ENCODE results near the gene SOCS2.

The SOCS2 gene

GRCh38 chr12:93597608-93598007 lies 25.1 kb downstream of the SOCS2 start:
- TF ChIP-seq SIN3A (IDR thresholded peaks at IDR 0.05; ENCODE audit: borderline replicate concordance, insufficient read depth, low read length) (no peak), POLR2AphosphoS5 (IDR thresholded peaks at IDR 0.05; ENCODE audit: low read depth, low read length) (no peak), FOXP2 (optimal IDR thresholded peaks at IDR 0.05; ENCODE audit: borderline replicate concordance, extremely low read depth, extremely low read length, insufficient read depth) (no peak), REST (IDR thresholded peaks at IDR 0.05; ENCODE audit: insufficient read depth in 1 of 2, low read depth in 2 of 2, low read length in 2 of 2) (no peak), TAF1 (IDR thresholded peaks at IDR 0.05; ENCODE audit: borderline replicate concordance, insufficient read depth, low read length) (no peak)

GRCh38 chr12:93599192-93599591 lies 26.7 kb downstream of the SOCS2 start:
- no peak for TF ChIP-seq POLR2AphosphoS5 (IDR thresholded peaks at IDR 0.05; ENCODE audit: low read depth, low read length)
- TF ChIP-seq SIN3A (IDR thresholded peaks at IDR 0.05; ENCODE audit: borderline replicate concordance, insufficient read depth, low read length): no peak
- no peak for TF ChIP-seq REST (IDR thresholded peaks at IDR 0.05; ENCODE audit: insufficient read depth in 1 of 2, low read depth in 2 of 2, low read length in 2 of 2)
- no peak for TF ChIP-seq TAF1 (IDR thresholded peaks at IDR 0.05; ENCODE audit: borderline replicate concordance, insufficient read depth, low read length)
- no peak for TF ChIP-seq FOXP2 (optimal IDR thresholded peaks at IDR 0.05; ENCODE audit: borderline replicate concordance, extremely low read depth, extremely low read length, insufficient read depth)

GRCh38 chr12:93601591-93601990 lies 29.1 kb downstream of the SOCS2 start:
- no peak for TF ChIP-seq REST (IDR thresholded peaks at IDR 0.05; ENCODE audit: insufficient read depth in 1 of 2, low read depth in 2 of 2, low read length in 2 of 2)
- TF ChIP-seq SIN3A (IDR thresholded peaks at IDR 0.05; ENCODE audit: borderline replicate concordance, insufficient read depth, low read length): no peak
- TF ChIP-seq FOXP2 (optimal IDR thresholded peaks at IDR 0.05; ENCODE audit: borderline replicate concordance, extremely low read depth, extremely low read length, insufficient read depth): no peak
- TF ChIP-seq POLR2AphosphoS5 (IDR thresholded peaks at IDR 0.05; ENCODE audit: low read depth, low read length): no peak
- no peak for TF ChIP-seq TAF1 (IDR thresholded peaks at IDR 0.05; ENCODE audit: borderline replicate concordance, insufficient read depth, low read length)

- TF ChIP-seq TAF1 (IDR thresholded peaks at IDR 0.05; ENCODE audit: borderline replicate concordance, insufficient read depth, low read length) (no peak), REST (IDR thresholded peaks at IDR 0.05; ENCODE audit: insufficient read depth in 1 of 2, low read depth in 2 of 2, low read length in 2 of 2) (no peak), FOXP2 (optimal IDR thresholded peaks at IDR 0.05; ENCODE audit: borderline replicate concordance, extremely low read depth, extremely low read length, insufficient read depth) (no peak), POLR2AphosphoS5 (IDR thresholded peaks at IDR 0.05; ENCODE audit: low read depth, low read length) (no peak), SIN3A (IDR thresholded peaks at IDR 0.05; ENCODE audit: borderline replicate concordance, insufficient read depth, low read length) (no peak)
These were observed 30.6 kb downstream of the SOCS2 start for GRCh38 chr12:93602897-93603668.

Measured in PFSK-1 (cell line).